CD8-positive, alpha-beta memory T cell (primary cell): ENCODE data around the gene EIF1B. TPM values are rescaled to one million over a fixed set of nuclear protein-coding genes. Genes with fewer than 3 reads are reported as not detected.
"Not testable (repeated sequence)": the region's sequence is repeated elsewhere in the genome, so short reads cannot be mapped to it uniquely, and the experiment has no call there.

Source experiments
- CTCF ChIA-PET: fragments of 350-600 bp; sonication (Branson Sonifier 250); formaldehyde crosslinking; loops from one replicate; lab custom pipeline; 2021; ENCODE audit warnings: antibody characterized with exemption; lab: Charles Lee
- POLR2A ChIA-PET: fragments of 350-600 bp; sonication (Branson Sonifier 250); formaldehyde crosslinking; loops from one replicate; lab custom pipeline; 2021; ENCODE audit warnings: antibody characterized with exemption; lab: Charles Lee
- DNase-seq, 5 donors: peaks; one replicate each; pipeline versions ENCODE4 v3.0.0 to v3.0.0-alpha.2; 2020 to 2022; ENCODE audit warnings: mixed read lengths in 1 of 5
- H3K27ac ChIP-seq: one replicate; pipeline ENCODE4 v1.7.0; 2013; ENCODE audit warnings: low read depth, mild to moderate bottlenecking, low read length, moderate library complexity
- H3K27me3 ChIP-seq: 2 replicates; pipeline ENCODE4 v1.7.0; 2013; ENCODE audit warnings: low read length, mild to moderate bottlenecking; ENCODE audit not compliant: insufficient read depth, poor library complexity, severe bottlenecking
- H3K36me3 ChIP-seq: 2 replicates; pipeline ENCODE4 v1.7.0; 2013; ENCODE audit warnings: mild to moderate bottlenecking, low read length, moderate library complexity; ENCODE audit not compliant: insufficient read depth
- H3K4me1 ChIP-seq: 2 replicates; pipeline ENCODE4 v1.7.0; 2013; ENCODE audit warnings: mild to moderate bottlenecking, low read length, moderate library complexity; ENCODE audit not compliant: insufficient read depth
- H3K4me3 ChIP-seq: 2 replicates; pipeline ENCODE4 v1.7.0; 2013; ENCODE audit warnings: mild to moderate bottlenecking, low read length
- H3K9me3 ChIP-seq: 2 replicates; pipeline ENCODE4 v1.7.0; 2013; ENCODE audit warnings: mild to moderate bottlenecking, low read length
- H3K27ac Mint-ChIP-seq, 8 donors: one replicate each; pipeline ENCODE4 v1.8.0; 2020 to 2021; ENCODE audit warnings: mixed read lengths in 8 of 8, mild to moderate bottlenecking in 6 of 8, inconsistent platforms in 3 of 8, moderate library complexity in 3 of 8
- H3K27me3 Mint-ChIP-seq, 2 donors: one replicate each; pipeline ENCODE4 v1.8.0; 2020 to 2021; ENCODE audit warnings: mixed read lengths in 2 of 2, mild to moderate bottlenecking in 1 of 2, moderate library complexity in 1 of 2
- H3K36me3 Mint-ChIP-seq, 3 donors: one replicate each; pipeline ENCODE4 v1.8.0; 2020 to 2021; ENCODE audit warnings: mixed read lengths in 3 of 3, inconsistent platforms in 1 of 3, mild to moderate bottlenecking in 1 of 3
- H3K4me1 Mint-ChIP-seq, 3 donors: one replicate each; pipeline ENCODE4 v1.8.0; 2020 to 2021; ENCODE audit warnings: mixed read lengths in 3 of 3, inconsistent platforms in 1 of 3, mild to moderate bottlenecking in 1 of 3
- H3K4me3 Mint-ChIP-seq, 7 donors: one replicate each; pipeline ENCODE4 v1.8.0; 2020 to 2021; ENCODE audit warnings: mixed read lengths in 7 of 7, mild to moderate bottlenecking in 6 of 7, moderate library complexity in 4 of 7, inconsistent platforms in 2 of 7
- H3K9me3 Mint-ChIP-seq, 5 donors: one replicate each; pipeline ENCODE4 v1.8.0; 2020 to 2022; ENCODE audit warnings: mixed read lengths in 5 of 5, mild to moderate bottlenecking in 3 of 5, moderate library complexity in 2 of 5, inconsistent platforms in 1 of 5
- polyA plus RNA-seq: library from polyadenylated mRNA; unstranded; fragments of 300-500 nt; fragmentation: Illumina TruSeq; gene quantifications from one replicate; pipeline ENCODE4 v1.2.3, GENCODE V29; 2021
- total RNA-seq, 2 experiments: library from RNA; stranded (reverse); gene quantifications; one replicate each; pipeline ENCODE4 v1.2.3, GENCODE V29; 2021

The EIF1B gene
- total and polyA plus RNA-seq, 3 experiments from 2014 or later, result 57.1 to 81.4 (median 76.4) TPM

GRCh38 chr3:40281995-40282394, 27.5 kb upstream of the EIF1B start:
- H3K9me3 ChIP-seq, result no peaks in the 10 kb centered on the region
- no peaks in the 10 kb centered on the region for H3K36me3 ChIP-seq
- CTCF ChIA-PET, result interaction anchor here (1.4 kb wide), 1 partner anchor 15 kb away, joined by 3 read pairs; no protein-coding TSS in a partner anchor
- H3K4me1 ChIP-seq, result no peaks in the 10 kb centered on the region
- H3K4me3 ChIP-seq, result no peak overlapping the region
- no peak overlapping the region for H3K27ac ChIP-seq
- peaks cover 3 to 4% (median 3%) of the 10 kb centered on the region in 3 donors for H3K36me3 Mint-ChIP-seq
- H3K27me3 Mint-ChIP-seq, result peaks cover 0 to 1% of the 10 kb centered on the region in 2 donors
- H3K27ac Mint-ChIP-seq, result no peak overlapping the region
- peaks cover 0 to 6% (median 4%) of the 10 kb centered on the region in 5 donors for H3K9me3 Mint-ChIP-seq
- no peaks in the 10 kb centered on the region for H3K4me1 Mint-ChIP-seq
- DNase-seq, result no peak
- no peaks in the 10 kb centered on the region for H3K27me3 ChIP-seq
- no peak overlapping the region for H3K4me3 Mint-ChIP-seq
- POLR2A ChIA-PET, result no interaction called here

GRCh38 chr3:40283057-40283456, 26.4 kb upstream of the EIF1B start:
- H3K9me3 ChIP-seq, H3K27me3 ChIP-seq, H3K36me3 ChIP-seq, H3K27me3 Mint-ChIP-seq, H3K9me3 Mint-ChIP-seq, H3K36me3 Mint-ChIP-seq, POLR2A ChIA-PET, H3K4me1 ChIP-seq, H3K27ac ChIP-seq, DNase-seq, CTCF ChIA-PET, H3K27ac Mint-ChIP-seq, H3K4me3 ChIP-seq, H3K4me3 Mint-ChIP-seq, H3K4me1 Mint-ChIP-seq: not testable (repeated sequence)

GRCh38 chr3:40287248-40287647, 22.3 kb upstream of the EIF1B start:
- H3K27ac ChIP-seq, result no peak overlapping the region
- ChIA-PET POLR2A (no interaction called here), CTCF (no interaction called here)
- H3K36me3 ChIP-seq, result no peaks in the 10 kb centered on the region
- Mint-ChIP-seq H3K4me1 (peaks cover 3 to 13% (median 12%) of the 10 kb centered on the region in 3 donors), H3K27me3 (peaks cover 0 to 2% of the 10 kb centered on the region in 2 donors), H3K4me3 (no peak overlapping the region), H3K27ac (no peak overlapping the region), H3K9me3 (peaks cover 0 to 6% (median 2%) of the 10 kb centered on the region in 5 donors), H3K36me3 (peaks cover 8 to 17% (median 17%) of the 10 kb centered on the region in 3 donors)
- H3K4me3 ChIP-seq, result no peak overlapping the region
- H3K4me1 ChIP-seq, result no peaks in the 10 kb centered on the region
- no peaks in the 10 kb centered on the region for H3K27me3 ChIP-seq
- no peak for DNase-seq
- no peaks in the 10 kb centered on the region for H3K9me3 ChIP-seq

- H3K27ac Mint-ChIP-seq, result peak overlapping the region; percentile 21 to 92 (median 81)
- Histone ChIP-seq H3K27me3 (no peaks in the 10 kb centered on the region), H3K9me3 (no peaks in the 10 kb centered on the region), H3K4me1 (no peaks in the 10 kb centered on the region), H3K36me3 (peaks cover 4% of the 10 kb centered on the region), H3K27ac (no peak overlapping the region), H3K4me3 (no peak overlapping the region)
- peak overlapping the region; percentile 70 to 80 (median 77) for H3K4me3 Mint-ChIP-seq
- DNase-seq, result peak in 3 of 5 donors; percentile 9 to 61 (median 10)
- H3K27me3 Mint-ChIP-seq, result peaks cover 0 to 4% of the 10 kb centered on the region in 2 donors
- peaks cover 3 to 13% (median 12%) of the 10 kb centered on the region in 3 donors for H3K4me1 Mint-ChIP-seq
- H3K36me3 Mint-ChIP-seq, result peaks cover 14 to 38% (median 24%) of the 10 kb centered on the region in 3 donors
- H3K9me3 Mint-ChIP-seq, result peaks cover 0 to 4% (median 1%) of the 10 kb centered on the region in 5 donors
- CTCF ChIA-PET, result interaction anchor here (1.2 kb wide), 2 partner anchors 14 to 19 kb away, joined by 3 read pairs; no protein-coding TSS in a partner anchor
- POLR2A ChIA-PET, result no interaction called here
Measured at GRCh38 chr3:40290396-40290795, 19.1 kb upstream of the EIF1B start.

- Histone ChIP-seq H3K27ac (no peak overlapping the region), H3K4me1 (no peaks in the 10 kb centered on the region), H3K27me3 (no peaks in the 10 kb centered on the region), H3K36me3 (peaks cover 4% of the 10 kb centered on the region), H3K4me3 (no peak overlapping the region), H3K9me3 (no peaks in the 10 kb centered on the region)
- Mint-ChIP-seq H3K9me3 (no peaks in the 10 kb centered on the region), H3K36me3 (peaks cover 13 to 43% (median 22%) of the 10 kb centered on the region in 3 donors), H3K4me1 (peaks cover 3 to 13% (median 12%) of the 10 kb centered on the region in 3 donors), H3K27ac (no peak overlapping the region), H3K4me3 (no peak overlapping the region), H3K27me3 (peaks cover 0 to 4% of the 10 kb centered on the region in 2 donors)
- no peak for DNase-seq
- ChIA-PET CTCF (interaction anchor here (1.2 kb wide), 1 partner anchor 18 kb away, joined by 3 read pairs; no protein-coding TSS in a partner anchor), POLR2A (no interaction called here)
Measured at GRCh38 chr3:40291471-40291870, 18.0 kb upstream of the EIF1B start.

GRCh38 chr3:40292637-40293349, 16.7 kb upstream of the EIF1B start:
- Histone ChIP-seq H3K27me3 (no peaks in the 10 kb centered on the region), H3K27ac (no peak overlapping the region), H3K9me3 (no peaks in the 10 kb centered on the region), H3K4me1 (no peaks in the 10 kb centered on the region), H3K4me3 (no peak overlapping the region), H3K36me3 (peaks cover 4% of the 10 kb centered on the region)
- Mint-ChIP-seq H3K27me3 (peaks cover 0 to 6% of the 10 kb centered on the region in 2 donors), H3K9me3 (no peaks in the 10 kb centered on the region), H3K4me3 (no peak overlapping the region), H3K4me1 (peaks cover 3 to 13% (median 12%) of the 10 kb centered on the region in 3 donors), H3K36me3 (peaks cover 16 to 51% (median 22%) of the 10 kb centered on the region in 3 donors), H3K27ac (no peak overlapping the region)
- no peak for DNase-seq
- ChIA-PET CTCF (no interaction called here), POLR2A (no interaction called here)

GRCh38 chr3:40294434-40294833, 15.1 kb upstream of the EIF1B start:
- Mint-ChIP-seq H3K4me3 (no peak overlapping the region), H3K27ac (no peak overlapping the region), H3K27me3 (peaks cover 0 to 3% of the 10 kb centered on the region in 2 donors), H3K9me3 (no peaks in the 10 kb centered on the region), H3K4me1 (peaks cover 3 to 11% (median 11%) of the 10 kb centered on the region in 3 donors), H3K36me3 (peaks cover 19 to 61% (median 22%) of the 10 kb centered on the region in 3 donors)
- ChIA-PET POLR2A (no interaction called here), CTCF (interaction anchor here (1.1 to 1.7 kb wide), 2 partner anchors 15 to 103 kb away, joined by 4 read pairs; partner anchors contain the start of gene EIF1B)
- H3K27ac ChIP-seq, result no peak overlapping the region
- H3K4me1 ChIP-seq, result no peaks in the 10 kb centered on the region
- no peak for DNase-seq
- H3K27me3 ChIP-seq, result no peaks in the 10 kb centered on the region
- H3K9me3 ChIP-seq, result no peaks in the 10 kb centered on the region
- H3K4me3 ChIP-seq, result no peak overlapping the region
- peaks cover 4% of the 10 kb centered on the region for H3K36me3 ChIP-seq

GRCh38 chr3:40298075-40298474, 11.4 kb upstream of the EIF1B start:
- peaks cover 0 to 3% of the 10 kb centered on the region in 2 donors for H3K27me3 Mint-ChIP-seq
- Histone ChIP-seq H3K27ac (no peak overlapping the region), H3K27me3 (no peaks in the 10 kb centered on the region), H3K4me3 (no peak overlapping the region), H3K4me1 (no peaks in the 10 kb centered on the region), H3K36me3 (peaks cover 4% of the 10 kb centered on the region), H3K9me3 (no peaks in the 10 kb centered on the region)
- no peaks in the 10 kb centered on the region for H3K4me1 Mint-ChIP-seq
- no peak overlapping the region for H3K27ac Mint-ChIP-seq
- peaks cover 10 to 59% (median 21%) of the 10 kb centered on the region in 3 donors for H3K36me3 Mint-ChIP-seq
- POLR2A ChIA-PET, result no interaction called here
- CTCF ChIA-PET, result interaction anchor here (1.2 kb wide), 1 partner anchor 10 kb away, joined by 4 read pairs; no protein-coding TSS in a partner anchor
- no peak overlapping the region for H3K4me3 Mint-ChIP-seq
- no peaks in the 10 kb centered on the region for H3K9me3 Mint-ChIP-seq
- no peak for DNase-seq
